Umbilical cord (tissue), 2 donors: ENCODE results near the gene LYRM1. TPM values are rescaled to one million over a fixed set of nuclear protein-coding genes. Genes with fewer than 3 reads are reported as not detected.
"Not testable (repeated sequence)": the region's sequence is repeated elsewhere in the genome, so short reads cannot be mapped to it uniquely, and the experiment has no call there.

Experiments
- DNase-seq: peaks from one replicate; pipeline ENCODE4 v3.0.0-alpha.2; 2015; ENCODE audit warnings: low spot score
- total RNA-seq: library from RNA; depleted of rRNA; stranded (reverse); fragments of >200 nt; gene quantifications from one replicate; pipeline ENCODE4 v1.2.3, GENCODE V29; 2014; ENCODE audit warnings: low replicate concordance; ENCODE audit not compliant: insufficient read depth

The LYRM1 gene
- total RNA-seq, 1 donor from 2014 or later, result 40.0 TPM

DNA sequence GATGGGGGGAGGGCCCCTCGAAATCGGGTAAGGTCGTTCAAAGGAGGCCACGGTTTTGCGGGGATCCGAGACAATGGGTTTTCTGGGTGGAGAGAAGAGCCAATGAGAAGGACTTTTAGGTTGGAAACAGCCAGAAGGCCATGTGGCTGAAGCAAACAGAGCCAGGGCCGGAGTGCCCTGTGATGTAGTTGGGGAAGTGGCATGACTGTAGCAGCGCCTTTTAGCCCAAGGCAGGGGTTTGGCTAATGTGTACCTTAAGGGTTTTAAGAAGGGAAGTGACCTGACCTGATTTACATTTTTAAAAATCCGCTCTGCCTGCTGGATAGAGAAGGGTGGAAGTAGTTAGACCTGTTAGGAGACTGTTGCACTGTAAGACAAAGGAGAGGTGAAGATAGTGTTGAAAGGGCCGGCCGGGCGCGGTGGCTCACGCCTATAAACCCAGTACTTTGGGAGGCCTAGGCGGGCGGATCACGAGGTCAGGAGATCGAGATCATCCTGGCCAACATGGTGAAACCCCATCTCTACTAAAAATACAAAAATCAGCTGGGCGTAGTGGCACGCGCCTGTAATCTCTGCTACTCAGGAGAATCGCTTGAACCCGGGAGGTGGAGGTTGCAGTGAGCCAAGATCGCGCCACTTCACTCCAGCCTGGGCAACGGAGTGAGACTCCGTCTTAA is 1.0 kb downstream of the LYRM1 start:
- peak; percentile 59 for DNase-seq

DNA sequence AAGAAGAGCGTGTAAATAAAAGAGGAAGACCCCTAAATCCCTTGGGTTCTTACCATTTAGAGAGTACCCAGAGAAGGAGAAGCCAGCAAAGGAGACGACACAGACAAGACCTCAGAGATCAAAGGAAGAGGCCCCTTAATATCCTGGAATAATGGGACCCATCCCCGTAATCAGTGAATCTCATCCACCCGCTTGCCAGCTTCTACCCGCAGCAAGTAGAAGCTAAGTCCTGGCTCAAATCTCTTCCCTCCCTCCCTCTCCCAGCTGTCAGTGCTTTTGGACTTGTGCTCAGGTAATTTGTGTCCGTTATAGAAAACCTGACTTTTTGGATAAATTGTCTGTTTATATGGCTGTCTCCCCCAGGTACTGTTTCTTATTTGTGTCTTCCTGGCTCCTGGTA is 1.9 kb downstream of the LYRM1 start:
- DNase-seq, result no peak

DNA sequence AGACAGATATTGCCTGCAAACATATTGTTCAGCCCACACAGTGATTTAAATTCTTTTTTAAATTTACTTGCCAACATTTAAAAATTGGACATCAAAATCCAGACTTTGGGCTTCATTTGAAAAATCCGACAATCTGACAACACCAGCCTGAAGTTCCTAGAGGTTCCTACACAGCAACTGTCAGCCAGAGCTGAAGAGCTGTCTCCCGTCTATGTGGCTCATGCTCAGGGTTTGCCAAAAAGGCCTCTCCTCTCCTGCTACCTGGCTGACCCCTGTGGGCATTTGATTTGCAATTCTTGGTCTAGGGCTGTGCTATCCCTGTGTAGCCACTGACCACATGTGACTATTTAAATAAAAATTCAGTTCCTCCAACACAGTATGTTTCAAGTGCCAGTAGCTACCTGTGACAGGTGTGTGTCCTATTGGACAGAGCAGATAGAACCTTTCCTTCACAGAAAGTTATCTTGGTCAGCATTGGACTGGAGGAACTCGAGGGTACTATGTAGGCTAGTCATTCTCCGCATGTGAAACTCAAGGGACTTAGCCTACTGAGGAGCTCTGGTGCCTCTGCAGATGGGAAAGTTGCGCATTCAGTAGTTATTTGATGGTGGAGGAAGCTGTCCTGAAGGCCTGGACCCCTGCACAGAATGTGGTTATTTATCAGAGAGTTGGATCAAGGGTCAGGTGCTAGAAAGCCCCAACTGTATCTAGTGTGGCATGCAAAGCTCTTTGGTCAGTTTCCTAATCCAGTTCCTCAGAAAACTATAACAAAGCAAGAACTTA is 2.7 kb downstream of the LYRM1 start:
- no peak for DNase-seq

DNA sequence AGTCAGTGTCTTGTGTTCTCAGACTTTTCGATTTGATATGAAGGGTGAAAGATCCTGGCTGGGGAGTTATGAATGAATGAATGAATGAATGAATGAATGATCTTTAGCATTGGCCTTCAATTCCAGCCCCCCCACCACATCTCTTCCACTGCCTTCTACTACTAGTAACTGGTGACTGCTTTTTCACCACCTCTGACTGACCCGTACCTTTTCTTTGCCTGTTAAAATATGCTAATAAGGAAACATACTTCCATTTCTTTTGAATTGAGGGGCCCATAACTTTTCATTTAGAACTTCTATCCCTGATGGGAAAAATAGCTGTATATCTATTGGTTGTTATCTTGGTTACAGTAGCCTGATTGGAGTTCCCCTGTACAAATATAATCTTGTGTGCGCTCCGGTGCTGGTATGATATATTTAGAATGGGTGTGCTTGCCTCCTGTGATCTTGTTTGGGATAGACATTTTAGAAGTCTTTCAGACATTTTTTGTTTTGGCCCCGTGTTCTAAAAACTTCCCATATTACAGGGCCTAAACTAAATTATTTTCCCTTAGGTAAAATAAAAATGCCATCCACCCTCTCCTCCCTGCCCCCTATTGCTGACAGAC is 3.4 kb downstream of the LYRM1 start:
- DNase-seq, result no peak

DNA sequence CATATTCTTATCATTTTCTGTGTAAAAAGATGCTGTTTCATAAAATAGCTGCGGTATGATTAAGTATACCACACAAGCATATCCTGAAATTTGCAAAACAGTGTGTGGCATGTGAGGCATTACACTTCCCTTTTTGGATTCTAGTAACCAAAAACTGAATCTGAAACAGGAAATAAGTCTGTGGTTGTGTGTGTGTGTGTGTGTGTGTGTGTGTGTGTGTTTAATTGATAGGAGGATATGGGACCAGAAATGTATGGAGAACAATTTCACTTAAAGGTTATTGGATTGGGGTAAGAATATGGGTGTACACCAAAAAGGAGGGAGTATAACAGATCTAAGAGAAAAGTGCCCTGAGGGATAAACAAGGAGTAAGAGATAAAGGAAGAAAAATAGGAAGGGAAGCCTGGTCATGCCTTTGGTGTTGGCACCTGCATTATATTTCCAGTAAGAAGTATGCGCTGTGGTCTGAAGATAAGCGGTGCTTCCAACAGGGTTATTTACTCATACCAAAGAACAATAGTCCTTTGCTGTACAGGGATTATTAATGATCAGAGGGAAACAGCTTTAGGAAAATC is 4.0 kb downstream of the LYRM1 start:
- peak; percentile 57 for DNase-seq

DNA sequence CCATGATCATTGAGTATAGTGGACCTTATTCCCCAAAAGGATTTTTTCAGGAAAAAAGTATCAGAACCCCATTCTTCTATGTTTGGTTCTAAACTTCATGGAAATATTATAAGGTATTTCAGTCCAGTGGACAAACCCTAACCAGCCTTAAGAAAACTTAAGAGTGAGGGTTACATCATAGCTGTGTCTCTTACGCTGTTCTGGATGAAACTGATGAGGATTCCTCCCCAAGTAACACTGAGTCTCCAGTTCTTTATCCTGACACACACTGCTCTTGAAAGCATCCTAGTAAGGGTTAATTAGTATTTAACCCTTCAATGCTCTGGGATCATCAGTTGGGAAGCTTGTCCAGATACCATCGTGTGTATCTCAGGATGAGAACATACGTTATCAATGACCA is 5.0 kb downstream of the LYRM1 start:
- DNase-seq, result peak; percentile 40

DNA sequence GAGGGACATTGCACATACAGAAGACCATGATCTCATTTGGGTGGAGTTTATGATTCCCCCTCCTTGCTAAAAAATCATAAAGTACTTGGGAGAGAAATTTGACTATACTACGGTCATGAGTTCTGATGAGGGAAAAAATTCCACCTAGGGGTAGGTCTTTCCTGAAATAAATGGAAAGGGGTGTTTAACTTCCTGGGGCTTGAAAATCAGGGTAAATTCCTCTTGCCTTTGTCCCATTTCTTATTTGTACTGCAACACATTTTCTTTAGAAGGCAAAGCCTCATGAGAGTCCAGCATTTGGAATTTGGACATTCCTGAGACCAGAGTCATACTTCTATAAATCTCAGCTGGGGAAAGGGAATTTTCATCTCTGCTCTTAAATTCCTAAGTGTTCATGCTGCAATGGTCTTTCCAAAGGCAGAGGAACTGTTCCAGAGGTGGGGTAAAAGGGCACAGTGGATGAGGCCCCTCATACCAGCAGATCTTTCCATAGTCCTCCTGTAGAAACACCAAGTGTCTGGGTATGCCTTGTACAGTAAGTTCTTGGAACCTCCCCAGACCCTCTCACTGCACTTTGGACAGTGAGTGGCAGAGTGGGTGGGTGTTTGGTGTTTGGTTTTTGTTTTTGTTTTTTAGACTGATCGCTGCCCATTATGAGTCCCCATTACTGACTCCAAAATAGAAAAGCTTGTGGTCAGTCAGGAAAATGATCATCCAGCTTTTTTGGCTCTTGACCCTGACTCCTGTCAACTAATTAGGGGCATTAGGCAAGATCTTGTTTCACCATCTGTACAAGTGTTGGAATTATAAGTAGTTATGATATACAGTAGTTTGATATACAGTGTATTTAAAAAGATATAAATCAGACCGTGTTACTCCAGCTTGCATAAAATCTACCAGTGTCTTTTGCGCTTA is 6.0 kb downstream of the LYRM1 start:
- DNase-seq, result peak; percentile 95

DNA sequence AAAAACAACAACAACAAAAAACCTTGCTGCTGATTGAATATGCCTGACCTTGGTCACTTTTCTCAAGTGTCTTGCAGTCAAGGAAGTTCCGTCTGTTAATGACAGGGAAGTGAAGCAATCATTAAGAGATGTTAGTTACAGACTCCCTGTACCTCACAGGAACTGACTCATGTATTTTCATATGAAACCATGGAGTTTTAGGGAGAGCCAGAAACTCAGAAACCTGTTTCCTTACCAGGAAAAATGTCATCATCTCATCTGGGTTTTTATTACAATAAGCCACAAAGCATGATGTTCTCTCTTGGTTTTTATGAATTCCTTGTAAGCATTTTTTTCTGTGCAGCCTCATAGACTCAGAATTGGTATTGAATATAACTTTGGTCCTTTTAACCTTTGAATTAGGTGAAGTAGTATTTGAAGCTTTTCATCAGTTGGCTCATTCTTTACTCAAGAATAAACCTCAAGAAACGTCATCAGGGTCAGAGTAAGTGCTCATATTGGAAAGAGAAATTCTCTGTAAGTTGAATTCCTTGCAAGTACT is 10.3 kb downstream of the LYRM1 start:
- DNase-seq, result peak; percentile 60

DNA sequence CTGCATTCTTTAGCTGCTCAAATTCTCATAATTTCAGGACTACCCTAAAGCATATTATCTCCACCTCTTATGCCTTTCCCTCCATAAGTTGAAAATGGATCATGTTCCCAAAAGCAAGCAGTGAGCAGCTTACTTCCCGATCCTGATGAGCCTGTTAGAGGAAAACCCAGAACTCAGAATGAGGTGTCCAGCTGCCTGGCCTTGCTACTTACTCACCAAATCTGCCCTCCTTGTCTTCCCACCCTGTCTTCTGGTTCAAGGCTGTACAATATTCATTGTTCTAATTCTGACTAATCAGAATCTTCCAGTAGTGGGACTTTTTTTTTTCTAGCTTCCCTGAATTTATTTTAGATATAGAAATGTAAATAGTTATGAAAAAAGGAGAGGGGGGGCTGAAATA is 10.8 kb downstream of the LYRM1 start:
- no peak for DNase-seq

DNA sequence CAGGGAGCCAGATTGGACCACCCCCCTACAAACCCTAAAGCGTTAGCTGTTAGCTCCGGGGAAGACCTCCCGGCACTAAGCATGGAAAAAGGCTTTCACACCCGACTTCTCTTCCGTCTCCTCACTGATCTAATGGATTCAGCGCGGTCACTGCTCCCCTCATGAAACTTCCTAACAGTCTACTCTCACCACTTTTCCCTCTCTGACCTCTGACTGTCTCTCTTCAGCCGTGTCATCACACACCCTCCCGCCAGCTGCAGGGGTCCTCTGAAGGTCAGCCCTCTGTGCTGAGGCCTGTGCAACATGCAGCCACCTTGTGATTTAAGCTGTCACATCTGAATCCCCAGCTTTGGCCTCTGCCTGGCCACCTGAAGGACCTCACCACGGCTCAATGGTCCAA is 15.7 kb downstream of the LYRM1 start:
- no peak for DNase-seq

DNA sequence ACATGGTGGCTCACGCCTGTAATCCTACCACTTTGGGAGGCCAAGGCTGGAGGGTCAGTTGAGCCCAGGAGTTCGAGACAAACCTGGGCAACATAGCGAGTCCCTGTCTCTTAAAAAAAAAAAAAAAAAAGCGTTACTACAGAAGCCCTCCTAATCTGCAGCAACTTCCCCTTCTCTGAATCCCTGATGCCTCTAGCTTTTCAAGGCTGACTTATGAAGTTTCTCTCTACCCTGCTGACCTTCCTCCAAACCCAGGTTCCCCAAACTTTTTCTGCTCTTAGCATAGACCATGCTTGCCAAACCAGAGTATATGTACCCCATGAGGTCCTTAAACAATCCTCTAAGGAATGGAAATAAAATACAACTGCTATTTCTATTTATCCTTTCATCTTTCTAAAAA is 16.4 kb downstream of the LYRM1 start:
- DNase-seq, result no peak

DNA sequence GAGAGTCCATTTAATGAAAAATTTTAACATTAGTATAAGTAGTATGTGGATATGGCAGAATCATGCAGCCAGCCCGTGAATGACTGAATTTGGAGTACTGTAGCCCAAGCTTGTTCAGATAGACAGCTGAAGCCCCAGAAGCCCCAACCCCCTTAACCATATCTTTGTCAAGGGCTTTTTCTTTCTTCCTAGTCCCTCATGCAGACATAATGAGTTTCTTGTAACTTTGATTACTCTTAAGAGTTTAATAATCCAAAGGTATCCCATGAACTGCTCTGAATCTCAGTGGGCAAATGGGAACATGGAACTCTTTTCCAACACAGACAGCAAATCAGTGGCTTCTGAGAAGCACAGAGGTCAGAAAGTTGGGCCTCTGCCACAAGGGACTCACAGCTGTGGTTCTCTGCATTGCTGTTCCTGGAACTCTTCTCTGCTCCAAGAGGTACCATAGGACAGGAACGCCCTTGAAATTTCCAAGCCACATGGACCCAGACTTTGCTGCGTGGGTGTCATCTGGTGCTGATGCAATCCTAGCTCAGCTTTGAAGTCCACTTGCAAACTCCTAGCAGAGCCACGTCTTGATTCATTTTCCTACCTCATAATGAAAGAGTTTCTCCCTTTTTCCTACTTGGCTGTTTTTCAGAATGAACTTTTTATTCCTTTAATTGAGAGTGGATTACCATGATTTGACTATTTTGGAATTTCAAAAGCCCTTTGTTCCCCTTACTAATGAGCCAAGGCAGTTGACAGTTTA is 18.1 kb downstream of the LYRM1 start:
- no peak for DNase-seq

DNA sequence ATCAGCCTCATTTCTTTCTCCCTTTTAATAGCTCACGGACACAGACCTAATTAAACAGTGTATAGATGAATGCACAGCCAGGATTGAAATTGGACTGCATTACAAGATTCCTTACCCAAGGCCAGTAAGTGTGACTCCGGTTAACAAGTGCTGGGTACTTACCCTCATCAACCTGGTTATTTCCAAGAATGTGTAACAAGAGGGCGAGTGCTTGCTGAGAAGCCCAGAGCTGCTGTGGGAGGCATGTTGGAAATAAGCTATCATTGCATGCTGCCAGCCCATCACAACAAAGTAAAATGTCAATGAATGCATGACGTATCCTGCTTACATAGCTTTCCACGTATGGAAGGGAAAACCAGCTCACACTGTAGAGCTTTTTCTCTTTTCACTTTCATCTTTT is 19.5 kb downstream of the LYRM1 start:
- no peak for DNase-seq

DNA sequence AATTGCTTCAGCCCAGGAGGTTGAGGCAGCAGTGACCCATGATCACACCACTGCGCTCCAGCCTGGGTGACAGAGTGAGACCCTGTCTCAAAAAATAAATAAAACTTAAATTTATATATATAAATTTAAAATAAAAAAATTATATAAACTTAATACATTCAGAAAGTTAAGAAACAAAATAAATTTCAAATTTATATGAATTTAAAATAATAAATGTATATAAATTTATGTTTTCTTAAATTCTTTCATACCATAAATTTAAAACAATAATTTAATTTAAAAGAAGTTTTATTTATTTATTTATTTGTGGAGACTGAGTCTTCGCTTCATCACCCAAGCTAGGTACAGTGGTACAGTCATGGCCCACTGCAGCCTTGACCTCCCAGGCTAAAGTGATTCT is 20.2 kb downstream of the LYRM1 start:
- no peak for DNase-seq

DNA sequence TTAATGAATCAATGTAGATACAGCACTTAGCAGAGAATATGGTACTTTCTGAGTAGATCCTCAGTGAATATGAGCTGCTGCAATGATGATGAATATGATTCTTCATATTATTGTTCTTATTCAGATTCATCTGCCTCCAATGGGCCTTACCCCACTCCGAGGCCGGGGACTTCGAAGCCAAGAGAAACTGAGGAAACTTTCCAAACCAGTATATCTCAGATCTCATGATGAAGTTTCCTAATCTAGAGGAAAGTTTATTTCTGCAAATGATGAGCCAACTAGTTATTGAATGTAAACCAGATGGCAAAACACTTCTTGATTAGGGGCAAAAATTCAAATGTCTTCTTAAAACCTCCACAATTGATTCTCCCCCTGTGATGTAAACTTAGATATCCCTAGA is 23.3 kb downstream of the LYRM1 start:
- no peak for DNase-seq

DNA sequence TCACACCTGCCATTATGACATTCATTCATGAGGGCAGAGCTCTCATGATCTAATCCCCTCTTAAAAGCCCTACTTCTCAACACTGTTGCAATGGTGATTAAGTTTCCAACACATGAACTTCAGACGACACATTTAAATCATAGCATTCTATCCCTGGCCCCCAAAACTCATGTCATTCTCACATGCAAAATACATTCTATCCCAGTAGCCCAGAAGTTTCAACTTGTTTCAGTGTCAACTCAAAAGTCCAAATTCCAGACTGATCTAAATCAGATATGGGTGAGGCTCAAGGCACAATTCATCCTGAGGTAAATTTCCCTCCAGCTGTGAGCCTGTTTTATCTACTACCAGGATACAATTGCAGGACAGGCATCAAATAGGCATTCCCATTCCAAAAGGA is 25.2 kb downstream of the LYRM1 start:
- no peak for DNase-seq

DNA sequence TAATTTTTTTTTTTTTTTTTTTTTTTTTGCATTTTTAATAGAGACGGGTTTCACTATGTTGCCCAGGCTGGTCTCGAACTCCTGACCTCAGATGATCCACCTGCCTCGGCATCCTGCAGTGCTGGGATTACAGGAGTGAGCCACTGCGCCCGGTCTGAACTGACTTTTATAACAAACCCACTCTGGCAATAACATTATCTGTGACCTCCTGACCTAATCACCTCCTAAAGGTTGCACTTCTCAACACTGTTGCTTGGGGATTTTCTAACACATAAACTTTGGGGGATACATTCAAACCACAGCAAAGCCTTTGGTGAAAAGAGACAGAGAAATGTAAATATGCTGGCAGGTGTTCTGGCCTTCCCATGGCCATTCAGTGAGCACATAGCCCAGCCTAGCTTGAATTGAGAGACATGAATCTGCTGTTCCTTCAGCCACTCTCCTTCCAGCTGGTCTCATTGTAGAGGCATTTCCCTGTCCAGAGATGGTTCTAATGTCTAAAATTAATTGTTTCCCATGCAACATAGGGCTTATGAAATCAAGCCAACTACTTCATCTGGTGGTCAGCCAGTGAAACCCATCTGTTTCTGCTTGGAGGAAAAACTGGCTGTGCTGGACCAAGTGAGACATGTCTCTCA is 28.3 kb downstream of the LYRM1 start:
- no peak for DNase-seq

DNA sequence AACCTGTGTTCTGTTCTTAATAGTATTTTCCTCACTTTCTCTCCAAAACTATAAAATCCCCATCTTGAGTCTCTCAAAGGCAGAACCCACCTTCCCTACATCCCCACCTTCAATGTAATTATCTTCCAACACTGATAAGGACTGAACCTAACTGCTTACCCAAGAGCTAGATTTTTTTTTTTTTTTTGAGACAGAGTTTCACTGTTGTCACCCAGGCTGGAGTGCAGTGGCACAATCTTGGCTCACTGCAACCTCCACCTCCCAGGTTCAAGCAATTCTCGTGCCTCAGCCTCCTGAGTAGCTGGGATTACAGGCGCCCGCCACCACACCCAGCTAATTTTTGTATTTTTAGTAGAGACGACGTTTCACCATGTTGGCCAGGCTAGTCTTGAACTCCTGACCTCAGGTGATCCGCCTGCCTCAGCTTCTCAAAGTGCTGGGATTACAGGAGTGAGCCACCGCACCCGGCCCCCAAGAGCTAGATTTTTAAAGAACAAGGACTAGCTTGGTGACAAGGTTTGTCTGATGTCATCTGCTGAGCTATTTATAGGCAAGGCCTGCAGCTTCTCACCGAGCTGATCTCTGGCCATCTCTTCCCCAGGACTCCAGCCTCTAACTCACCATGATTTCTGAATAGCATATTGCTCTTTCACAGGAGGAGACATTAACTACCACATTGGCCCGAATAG is 29.2 kb downstream of the LYRM1 start:
- DNase-seq, result not testable (repeated sequence)

DNA sequence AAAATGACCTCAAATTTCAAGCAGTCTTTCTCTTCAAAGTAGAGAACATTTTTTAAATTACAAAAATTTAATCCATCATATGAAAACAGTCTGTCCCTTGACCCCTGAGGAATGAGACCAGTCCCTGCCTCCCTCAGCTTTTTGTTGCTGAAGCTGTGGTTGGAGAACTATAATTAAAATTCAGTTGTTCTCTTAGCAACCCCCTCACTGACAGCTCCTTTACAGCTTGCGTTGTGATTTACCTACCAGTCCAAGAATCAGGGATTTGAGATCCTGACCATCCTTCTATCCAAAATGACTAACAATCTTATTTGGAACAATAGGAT is 29.8 kb downstream of the LYRM1 start:
- DNase-seq, result no peak
